GM18520 (cell line): ENCODE measurements around the gene GLIS1.

Source experiments
- ATAC-seq: cut with Tn5 transposase; IDR thresholded peaks from one replicate; pipeline ENCODE4 v1.9.1; 2021; ENCODE audit not compliant: unreplicated experiment

GLIS1 gene

GRCh38 chr1:53477651-53478501 is 261.1 kb downstream of the GLIS1 start:
- ATAC-seq, result no peak

GRCh38 chr1:53476579-53476978 is 262.4 kb downstream of the GLIS1 start:
- no peak for ATAC-seq

GRCh38 chr1:53475664-53476063 is 263.3 kb downstream of the GLIS1 start:
- ATAC-seq, result no peak

- no peak for ATAC-seq
Observed at GRCh38 chr1:53473463-53473862, 265.5 kb downstream of the GLIS1 start.

GRCh38 chr1:53471000-53471399 is 268.0 kb downstream of the GLIS1 start:
- no peak for ATAC-seq

- ATAC-seq, result no peak
Observed at GRCh38 chr1:53470584-53470983, 268.4 kb downstream of the GLIS1 start.

- ATAC-seq, result no peak
Observed at GRCh38 chr1:53470155-53470554, 268.8 kb downstream of the GLIS1 start.

- no peak for ATAC-seq
Observed at GRCh38 chr1:53469373-53469772, 269.6 kb downstream of the GLIS1 start.

GRCh38 chr1:53468374-53468773 is 270.6 kb downstream of the GLIS1 start:
- ATAC-seq, result no peak

GRCh38 chr1:53467391-53467790 is 271.6 kb downstream of the GLIS1 start:
- no peak for ATAC-seq

GRCh38 chr1:53465023-53465957 is 273.7 kb downstream of the GLIS1 start:
- ATAC-seq, result no peak

- ATAC-seq, result no peak
Observed at GRCh38 chr1:53463961-53464899, 274.7 kb downstream of the GLIS1 start.

GRCh38 chr1:53462769-53463501 is 276.0 kb downstream of the GLIS1 start:
- ATAC-seq, result no peak

- no peak for ATAC-seq
Observed at GRCh38 chr1:53462193-53462592, 276.8 kb downstream of the GLIS1 start.

GRCh38 chr1:53461323-53462044 is 277.5 kb downstream of the GLIS1 start:
- no peak for ATAC-seq

GRCh38 chr1:53460666-53461322 is 278.2 kb downstream of the GLIS1 start:
- ATAC-seq, result no peak

GRCh38 chr1:53460211-53460634 is 278.7 kb downstream of the GLIS1 start:
- ATAC-seq, result no peak

GRCh38 chr1:53459321-53460175 is 279.4 kb downstream of the GLIS1 start, which contains the start of gene DMRTB1:
Gene DMRTB1 (plus strand): TSS chr1:53459399. CDS start chr1:53459454, 55 bp downstream.
- ATAC-seq, result no peak
